HG02870 (cell line): Measurements from ENCODE around the gene PDGFC.

ENCODE experiments used
- ATAC-seq: cut with Tn5 transposase; IDR thresholded peaks from one replicate; pipeline ENCODE4 v1.9.1; 2021; ENCODE audit warnings: mild to moderate bottlenecking, moderate library complexity; ENCODE audit not compliant: unreplicated experiment

Gene PDGFC

GRCh38 chr4:156838761-156839160 is 132.8 kb downstream of the PDGFC start:
- ATAC-seq: no peak

- no peak for ATAC-seq
Measured at GRCh38 chr4:156837625-156838345, 133.8 kb downstream of the PDGFC start.

GRCh38 chr4:156832886-156833285 is 138.7 kb downstream of the PDGFC start:
- no peak for ATAC-seq

- ATAC-seq: no peak
Measured at GRCh38 chr4:156830351-156830750, 141.2 kb downstream of the PDGFC start.

- ATAC-seq: no peak
Measured at GRCh38 chr4:156829201-156829873, 142.3 kb downstream of the PDGFC start.

GRCh38 chr4:156827519-156827918 is 144.1 kb downstream of the PDGFC start:
- no peak for ATAC-seq

- ATAC-seq: no peak
Measured at GRCh38 chr4:156825074-156825473, 146.5 kb downstream of the PDGFC start.

GRCh38 chr4:156824451-156825060 is 147.0 kb downstream of the PDGFC start:
- no peak for ATAC-seq

- no peak for ATAC-seq
Measured at GRCh38 chr4:156820931-156821330, 150.7 kb downstream of the PDGFC start.

GRCh38 chr4:156816360-156816755 is 155.2 kb downstream of the PDGFC start:
- no peak for ATAC-seq

GRCh38 chr4:156815717-156816359 is 155.8 kb downstream of the PDGFC start:
- no peak for ATAC-seq

- no peak for ATAC-seq
Measured at GRCh38 chr4:156811963-156812362, 159.6 kb downstream of the PDGFC start.

GRCh38 chr4:156811286-156811685 is 160.3 kb downstream of the PDGFC start:
- no peak for ATAC-seq

- no peak for ATAC-seq
Measured at GRCh38 chr4:156805696-156806095, 165.9 kb downstream of the PDGFC start.

GRCh38 chr4:156803056-156803455 is 168.5 kb downstream of the PDGFC start:
- no peak for ATAC-seq

- no peak for ATAC-seq
Measured at GRCh38 chr4:156800463-156800862, 171.1 kb downstream of the PDGFC start.

GRCh38 chr4:156799121-156799589 is 172.4 kb downstream of the PDGFC start:
- ATAC-seq: no peak

GRCh38 chr4:156798438-156798837 is 173.2 kb downstream of the PDGFC start:
- ATAC-seq: no peak

- no peak for ATAC-seq
Measured at GRCh38 chr4:156797206-156797605, 174.4 kb downstream of the PDGFC start.

GRCh38 chr4:156795727-156796126 is 175.9 kb downstream of the PDGFC start:
- ATAC-seq: no peak

GRCh38 chr4:156794863-156795262 is 176.7 kb downstream of the PDGFC start:
- ATAC-seq: no peak
